NB4 (cell line): ENCODE measurements around the gene MESD.

Experiments used
- POLR2A ChIP-seq: IDR thresholded peaks from 2 replicates; pipeline ENCODE4 v1.6.1; 2011; ENCODE audit warnings: mild to moderate bottlenecking; ENCODE audit not compliant: insufficient read length; ENCODE audit errors: extremely low read depth
- TF ChIP-seq, protein P1 (sequence below): IDR thresholded peaks from one replicate; pipeline ENCODE4 v1.5.1; 2012; ENCODE audit warnings: low read depth, low read length
- TF ChIP-seq, protein P2 (sequence below): IDR thresholded peaks from 2 replicates; pipeline ENCODE4 v1.6.1; 2011; ENCODE audit warnings: low read depth, low read length

- TF ChIP-seq, protein P1, sequence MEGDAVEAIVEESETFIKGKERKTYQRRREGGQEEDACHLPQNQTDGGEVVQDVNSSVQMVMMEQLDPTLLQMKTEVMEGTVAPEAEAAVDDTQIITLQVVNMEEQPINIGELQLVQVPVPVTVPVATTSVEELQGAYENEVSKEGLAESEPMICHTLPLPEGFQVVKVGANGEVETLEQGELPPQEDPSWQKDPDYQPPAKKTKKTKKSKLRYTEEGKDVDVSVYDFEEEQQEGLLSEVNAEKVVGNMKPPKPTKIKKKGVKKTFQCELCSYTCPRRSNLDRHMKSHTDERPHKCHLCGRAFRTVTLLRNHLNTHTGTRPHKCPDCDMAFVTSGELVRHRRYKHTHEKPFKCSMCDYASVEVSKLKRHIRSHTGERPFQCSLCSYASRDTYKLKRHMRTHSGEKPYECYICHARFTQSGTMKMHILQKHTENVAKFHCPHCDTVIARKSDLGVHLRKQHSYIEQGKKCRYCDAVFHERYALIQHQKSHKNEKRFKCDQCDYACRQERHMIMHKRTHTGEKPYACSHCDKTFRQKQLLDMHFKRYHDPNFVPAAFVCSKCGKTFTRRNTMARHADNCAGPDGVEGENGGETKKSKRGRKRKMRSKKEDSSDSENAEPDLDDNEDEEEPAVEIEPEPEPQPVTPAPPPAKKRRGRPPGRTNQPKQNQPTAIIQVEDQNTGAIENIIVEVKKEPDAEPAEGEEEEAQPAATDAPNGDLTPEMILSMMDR = no peak
- no peak for TF ChIP-seq POLR2A
- TF ChIP-seq, protein P2, sequence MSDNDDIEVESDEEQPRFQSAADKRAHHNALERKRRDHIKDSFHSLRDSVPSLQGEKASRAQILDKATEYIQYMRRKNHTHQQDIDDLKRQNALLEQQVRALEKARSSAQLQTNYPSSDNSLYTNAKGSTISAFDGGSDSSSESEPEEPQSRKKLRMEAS = no peak
Measured at GRCh38 chr15:81031203-81031602, 41.6 kb upstream of the MESD start.
